GM12878 (cell line): ENCODE results near the gene GALNT3. TPM values are rescaled to one million over a fixed set of nuclear protein-coding genes. Genes with fewer than 3 reads are reported as not detected.

Experiments
- ATAC-seq: fragments of 200-7000 bp; cut with Tn5 transposase; 3 replicates; pipeline ENCODE4 v1.9.1; 2020; ENCODE audit warnings: mild to moderate bottlenecking, moderate library complexity
- BruUV-seq: library from RNA; stranded (reverse); fragments of 400-500 nt; replicated peaks from 2 replicates; lab custom pipeline; 2021; lab: Mats Ljungman, UMichigan
- CTCF ChIA-PET: fragments of 300-600 bp; sonication (Branson Sonifier 250); formaldehyde crosslinking; extraction: SDS; loops from one replicate; lab custom pipeline; 2021; ENCODE audit warnings: inconsistent platforms; lab: Yijun Ruan, JAX
- POLR2A ChIA-PET: fragments of 350-600 bp; formaldehyde crosslinking; extraction: SDS; loops from one replicate; lab custom pipeline; 2021; ENCODE audit warnings: inconsistent platforms; lab: Charles Lee
- RAD21 ChIA-PET: fragments of 300-600 bp; sonication (Branson Sonifier 250); formaldehyde crosslinking; loops from one replicate; lab custom pipeline; 2023; ENCODE audit warnings: antibody characterized with exemption; ENCODE audit not compliant: unreplicated experiment; lab: Charles Lee
- SMC1A ChIA-PET: fragments of 300-600 bp; sonication (Branson Sonifier 250); formaldehyde crosslinking; loops from one replicate; lab custom pipeline; 2023; ENCODE audit not compliant: unreplicated experiment, uncharacterized antibody; lab: Charles Lee
- DNase-seq: peaks from one replicate; pipeline ENCODE4 v3.0.0-alpha.2; 2011; ENCODE audit warnings: low read depth, low spot score
- FAIRE-seq: peaks from 3 replicates; lab custom pipeline; 2011; peaks lifted over from hg19 to GRCh38; lab: Jason Lieb, UNC
- H2AFZ ChIP-seq: 2 replicates; pipeline ENCODE4 v1.6.0; 2011; ENCODE audit warnings: low read depth, low read length, control low read depth; ENCODE audit not compliant: control insufficient read depth
- H3K27ac ChIP-seq: 2 replicates; pipeline ENCODE4 v1.5.1; 2011; ENCODE audit warnings: control low read depth; ENCODE audit not compliant: control insufficient read depth, insufficient read depth
- H3K27me3 ChIP-seq, 2 experiments: replicated peaks in 1 of 2; 2 replicates each; pipeline versions ENCODE4 v1.6.0 to v1.6.1; 2011; ENCODE audit warnings: low read length in 1 of 2; ENCODE audit not compliant: control insufficient read depth in 2 of 2, insufficient read depth in 2 of 2
- H3K36me3 ChIP-seq, 2 experiments: 2 replicates each; pipeline ENCODE4 v1.5.1; 2011; ENCODE audit warnings: low read length in 1 of 2; ENCODE audit not compliant: control insufficient read depth in 2 of 2, insufficient read depth in 2 of 2
- H3K4me1 ChIP-seq: 2 replicates; pipeline ENCODE4 v1.6.1; 2011; ENCODE audit warnings: mild to moderate bottlenecking, low read length, moderate library complexity, mixed read lengths; ENCODE audit not compliant: control insufficient read depth, insufficient read depth
- H3K4me2 ChIP-seq: 2 replicates; pipeline ENCODE4 v1.6.0; 2011; ENCODE audit warnings: control low read depth; ENCODE audit not compliant: control insufficient read depth, insufficient read depth
- H3K4me3 ChIP-seq: fragments of 200-600 bp; sonication (generic); 2 replicates; pipeline ENCODE4 v1.5.1; 2016
- H3K79me2 ChIP-seq: 2 replicates; pipeline ENCODE4 v1.6.0; 2011; ENCODE audit warnings: low read length; ENCODE audit not compliant: control insufficient read depth, insufficient read depth
- H3K9ac ChIP-seq: 2 replicates; pipeline ENCODE4 v1.8.0; 2011; ENCODE audit warnings: low read length, control low read depth, mixed read lengths; ENCODE audit not compliant: control insufficient read depth, insufficient read depth
- H3K9me3 ChIP-seq: replicated peaks from 3 replicates; pipeline ENCODE4 v1.5.1; 2011; ENCODE audit warnings: mild to moderate bottlenecking, low read length; ENCODE audit not compliant: control insufficient read depth, insufficient read depth
- H4K20me1 ChIP-seq: 2 replicates; pipeline ENCODE4 v1.6.0; 2011; ENCODE audit not compliant: control insufficient read depth, insufficient read depth
- ESRRA ChIP-seq: IDR thresholded peaks from 2 replicates; pipeline ENCODE4 v1.6.1; 2012; ENCODE audit warnings: mild to moderate bottlenecking, low read length, improper control_type of control experiment
- ETV6 ChIP-seq, 2 experiments: fragments of 450-650 bp in 1 of 2; IDR thresholded peaks in 1 of 2; conservative IDR thresholded peaks in 1 of 2; 2 replicates each; pipeline ENCODE4 v1.6.1; 2014; ENCODE audit warnings: antibody characterized with exemption in 1 of 2, borderline replicate concordance in 1 of 2, low read depth in 1 of 2, mild to moderate bottlenecking in 1 of 2, moderate library complexity in 1 of 2
- IKZF2 ChIP-seq, 2 experiments: fragments of 450-650 bp; IDR thresholded peaks; 2 replicates each; pipeline ENCODE4 v1.6.1; 2017; ENCODE audit warnings: mild to moderate bottlenecking in 2 of 2, moderate library complexity in 2 of 2
- KLF5 ChIP-seq: fragments of 450-650 bp; IDR thresholded peaks from 2 replicates; pipeline ENCODE4 v1.6.1; 2014; ENCODE audit warnings: mild to moderate bottlenecking; ENCODE audit not compliant: partially characterized antibody
- MXI1 ChIP-seq: fragments of 150-350 bp; IDR thresholded peaks from 2 replicates; pipeline ENCODE4 v1.6.1; 2011; ENCODE audit warnings: low read depth, mild to moderate bottlenecking, inconsistent platforms, low read length, improper control_type of control experiment
- PAX8 ChIP-seq: fragments of 450-650 bp; IDR thresholded peaks from 2 replicates; pipeline ENCODE4 v1.6.1; 2017; ENCODE audit warnings: mild to moderate bottlenecking, moderate library complexity
- PML ChIP-seq: IDR thresholded peaks from 2 replicates; pipeline ENCODE4 v1.6.1; 2012; ENCODE audit warnings: low read length, inconsistent platforms
- POU2F2 ChIP-seq: IDR thresholded peaks from 3 replicates; pipeline ENCODE4 v1.6.1; 2011; ENCODE audit warnings: low read depth, mild to moderate bottlenecking, low read length, borderline replicate concordance
- SP1 ChIP-seq: IDR thresholded peaks from one replicate; pipeline ENCODE4 v1.6.1; 2011; ENCODE audit warnings: low read depth, low read length
- SREBF1 ChIP-seq: IDR thresholded peaks from 2 replicates; pipeline ENCODE4 v1.6.1; 2012; ENCODE audit warnings: mild to moderate bottlenecking, low read length
- TCF12 ChIP-seq: IDR thresholded peaks from 2 replicates; pipeline ENCODE4 v1.6.1; 2011; ENCODE audit warnings: low read depth, mild to moderate bottlenecking, low read length
- TCF3 ChIP-seq: IDR thresholded peaks from 2 replicates; pipeline ENCODE4 v1.6.1; 2012; ENCODE audit warnings: low read depth, mild to moderate bottlenecking, low read length, borderline replicate concordance; ENCODE audit not compliant: insufficient read depth
- WRNIP1 ChIP-seq: IDR thresholded peaks from 2 replicates; pipeline ENCODE4 v1.6.1; 2011; ENCODE audit warnings: low read depth, low read length, improper control_type of control experiment, borderline replicate concordance
- ZNF622 ChIP-seq: fragments of 450-650 bp; IDR thresholded peaks from 2 replicates; pipeline ENCODE4 v1.6.1; 2017; ENCODE audit warnings: mild to moderate bottlenecking, inconsistent platforms
- ZNF687 ChIP-seq: fragments of 450-650 bp; IDR thresholded peaks from 2 replicates; pipeline ENCODE4 v1.6.1; 2017; ENCODE audit warnings: mild to moderate bottlenecking, moderate library complexity
- ZSCAN29 ChIP-seq: fragments of 450-650 bp; IDR thresholded peaks from 2 replicates; pipeline ENCODE4 v1.6.1; 2017; ENCODE audit warnings: mild to moderate bottlenecking, moderate library complexity
- WGBS: methylation state at CpG from one replicate; pipeline ENCODE4 v1.1.6; 2016; ENCODE audit warnings: low lambda C conversion rate; ENCODE audit not compliant: insufficient replicate concordance, insufficient coverage; ENCODE audit errors: missing lambda C conversion rate; 5-methylcytosine and 5-hydroxymethylcytosine counted together
- in situ Hi-C: fragments of 300-500 bp; cut with MboI; formaldehyde crosslinking; loops from 9 replicates; pipeline ENCODE4 v1.14.3; 2018; ENCODE audit warnings: mixed read lengths
- intact Hi-C: fragments of 100-400 bp; cut with micrococcal nuclease; formaldehyde crosslinking; loops from one replicate; pipeline ENCODE4 v1.14.2; 2022; ENCODE audit not compliant: unreplicated experiment
- polyA plus RNA-seq, 11 experiments: library from polyadenylated mRNA; depleted of rRNA in 4 of 11; unstranded in 6 of 11; stranded (reverse) in 5 of 11; fragments of >200 nt; fragmentation: Nextera tagmentation in 4 of 11; fragmentation: Illumina TruSeq in 1 of 11; extraction: Ambion mirVana in 4 of 11; extraction: Trizol in 1 of 11; gene quantifications; 1 replicate in 1 of 11; 2 replicates in 10 of 11; pipeline versions ENCODE4 v1.2.1 to v1.2.3, GENCODE V29; 2011 to 2016; ENCODE audit warnings: inconsistent platforms in 2 of 11, missing spikeins in 2 of 11, low read depth in 1 of 11
- total RNA-seq, 4 experiments: library from RNA; depleted of rRNA in 3 of 4; stranded (reverse); fragments of >200 nt in 3 of 4; fragmentation: Illumina TruSeq in 1 of 4; extraction: Trizol in 1 of 4; gene quantifications; 2 replicates each; pipeline versions ENCODE4 v1.2.1 to v1.2.3, GENCODE V29; 2013 to 2021
- TF ChIP-seq, protein P1 (sequence below): IDR thresholded peaks from 2 replicates; pipeline ENCODE4 v1.6.1; 2012; ENCODE audit warnings: low read depth, low read length, improper control_type of control experiment
- TF ChIP-seq, protein P2 (sequence below): fragments of 450-650 bp; IDR thresholded peaks from 2 replicates; pipeline ENCODE4 v1.6.1; 2014; ENCODE audit warnings: mild to moderate bottlenecking
- TF ChIP-seq, protein P3 (sequence below): IDR thresholded peaks from 2 replicates; pipeline ENCODE4 v1.6.1; 2011; ENCODE audit warnings: low read depth, low read length, improper control_type of control experiment, borderline replicate concordance

Gene GALNT3
- total and polyA plus RNA-seq, 10 of the 15 experiments (the other 5 are each of a cell fraction or from before 2014, with no cell fraction given): 0.53 to 3.7 (median 1.1) TPM

GRCh38 chr2:165745916-165746315 is 48.1 kb downstream of the GALNT3 start:
- no peaks in the 10 kb centered on the region for H3K79me2 ChIP-seq
- FAIRE-seq (no peak), ATAC-seq (no peak), DNase-seq (no peak)
- H3K9ac ChIP-seq: no peak overlapping the region
- in situ Hi-C loops: no loop called here
- TF ChIP-seq TCF3 (no peak), ZNF622 (no peak), WRNIP1 (no peak), SREBF1 (no peak), SP1 (no peak), PML (no peak), PAX8 (no peak), ESRRA (no peak), KLF5 (no peak), ZSCAN29 (no peak), ZNF687 (no peak), TCF12 (no peak), MXI1 (no peak), ETV6 (conservative IDR thresholded peaks at IDR 0.05 in 1 of 2, IDR thresholded peaks at IDR 0.05 in 1 of 2; ENCODE audit: borderline replicate concordance in 1 of 2, low read depth in 1 of 2) (no peak), IKZF2 (IDR thresholded peaks at IDR 0.05) (no peak), POU2F2 (no peak)
- TF ChIP-seq, protein P1, sequence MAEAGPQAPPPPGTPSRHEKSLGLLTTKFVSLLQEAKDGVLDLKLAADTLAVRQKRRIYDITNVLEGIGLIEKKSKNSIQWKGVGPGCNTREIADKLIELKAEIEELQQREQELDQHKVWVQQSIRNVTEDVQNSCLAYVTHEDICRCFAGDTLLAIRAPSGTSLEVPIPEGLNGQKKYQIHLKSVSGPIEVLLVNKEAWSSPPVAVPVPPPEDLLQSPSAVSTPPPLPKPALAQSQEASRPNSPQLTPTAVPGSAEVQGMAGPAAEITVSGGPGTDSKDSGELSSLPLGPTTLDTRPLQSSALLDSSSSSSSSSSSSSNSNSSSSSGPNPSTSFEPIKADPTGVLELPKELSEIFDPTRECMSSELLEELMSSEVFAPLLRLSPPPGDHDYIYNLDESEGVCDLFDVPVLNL: no peak
- TF ChIP-seq, protein P2, sequence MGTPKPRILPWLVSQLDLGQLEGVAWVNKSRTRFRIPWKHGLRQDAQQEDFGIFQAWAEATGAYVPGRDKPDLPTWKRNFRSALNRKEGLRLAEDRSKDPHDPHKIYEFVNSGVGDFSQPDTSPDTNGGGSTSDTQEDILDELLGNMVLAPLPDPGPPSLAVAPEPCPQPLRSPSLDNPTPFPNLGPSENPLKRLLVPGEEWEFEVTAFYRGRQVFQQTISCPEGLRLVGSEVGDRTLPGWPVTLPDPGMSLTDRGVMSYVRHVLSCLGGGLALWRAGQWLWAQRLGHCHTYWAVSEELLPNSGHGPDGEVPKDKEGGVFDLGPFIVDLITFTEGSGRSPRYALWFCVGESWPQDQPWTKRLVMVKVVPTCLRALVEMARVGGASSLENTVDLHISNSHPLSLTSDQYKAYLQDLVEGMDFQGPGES: no peak
- TF ChIP-seq, protein P3, sequence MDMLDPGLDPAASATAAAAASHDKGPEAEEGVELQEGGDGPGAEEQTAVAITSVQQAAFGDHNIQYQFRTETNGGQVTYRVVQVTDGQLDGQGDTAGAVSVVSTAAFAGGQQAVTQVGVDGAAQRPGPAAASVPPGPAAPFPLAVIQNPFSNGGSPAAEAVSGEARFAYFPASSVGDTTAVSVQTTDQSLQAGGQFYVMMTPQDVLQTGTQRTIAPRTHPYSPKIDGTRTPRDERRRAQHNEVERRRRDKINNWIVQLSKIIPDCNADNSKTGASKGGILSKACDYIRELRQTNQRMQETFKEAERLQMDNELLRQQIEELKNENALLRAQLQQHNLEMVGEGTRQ: no peak
- ChIA-PET RAD21 (no interaction called here), CTCF (no interaction called here), POLR2A (no interaction called here), SMC1A (interaction anchor here (0.5 kb wide), 1 partner anchor 25 kb away, joined by 4 read pairs; no protein-coding TSS in a partner anchor)
- no peaks in the 10 kb centered on the region for H3K4me1 ChIP-seq
- H3K27me3 ChIP-seq: no peaks in the 10 kb centered on the region
- no peaks in the 10 kb centered on the region for H3K9me3 ChIP-seq
- no TSS peak for BruUV-seq
- H3K4me3 ChIP-seq: no peak overlapping the region
- intact Hi-C loops: no loop called here
- no peak overlapping the region for H3K4me2 ChIP-seq
- no peak overlapping the region for H2AFZ ChIP-seq
- no peak overlapping the region for H3K27ac ChIP-seq
- no peaks in the 10 kb centered on the region for H3K36me3 ChIP-seq
- no peaks in the 10 kb centered on the region for H4K20me1 ChIP-seq
- WGBS: 89% methylated on average over 2 of the region's 2 CpGs
